Myocyte (in vitro differentiated cells): ENCODE measurements around the gene TJAP1. TPM values are rescaled to one million over a fixed set of nuclear protein-coding genes. Genes with fewer than 3 reads are reported as not detected.
A peak's percentile ranks its signal among the peaks of the same experiment; 100 is the strongest.
"Not testable (repeated sequence)": the region's sequence is repeated elsewhere in the genome, so short reads cannot be mapped to it uniquely, and the experiment has no call there.

ENCODE experiments used
- DNase-seq: peaks from one replicate; pipeline ENCODE4 v3.0.0-alpha.2; 2012; ENCODE audit warnings: low read depth
- microRNA-seq: library from miRNA; unstranded; fragments of <30 nt; microRNA quantifications from one replicate; pipeline ENCODE4, GENCODE V29; 2016
- total RNA-seq: library from RNA; depleted of rRNA; stranded (reverse); fragments of >200 nt; gene quantifications from 2 replicates; pipeline ENCODE4 v1.2.3, GENCODE V29; 2014

Gene TJAP1
- total RNA-seq, 1 donor from 2014 or later, result 26.7 TPM

GRCh38 chr6:43524483-43524961 is 47.2 kb downstream of the TJAP1 start:
- DNase-seq, result no peak

- DNase-seq, result peak; percentile 38
These were observed 54.8 kb downstream of the TJAP1 start for GRCh38 chr6:43532201-43532600.

GRCh38 chr6:43538986-43539385 is 61.6 kb downstream of the TJAP1 start:
- not testable (repeated sequence) for DNase-seq

DNA sequence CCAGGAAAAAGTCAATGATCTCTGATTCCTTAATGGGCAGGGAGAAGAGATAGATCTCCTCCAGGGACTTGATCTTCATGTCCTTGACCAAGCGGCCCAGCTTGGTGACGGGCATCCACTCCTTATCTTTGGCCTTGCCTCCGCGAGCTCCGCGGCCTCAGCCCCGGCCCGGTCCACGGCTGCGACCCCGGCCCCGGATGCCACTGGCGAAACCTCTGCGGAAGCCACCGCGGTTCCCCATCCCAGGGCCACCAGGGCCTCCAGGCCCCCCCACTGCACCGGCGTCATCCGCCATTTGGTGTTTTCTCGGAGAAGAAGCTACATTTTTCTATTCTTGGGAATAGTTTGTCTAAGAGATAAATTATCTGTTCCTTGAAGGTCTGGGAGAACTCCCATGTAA is 62.0 kb downstream of the TJAP1 start:
- DNase-seq, result not testable (repeated sequence)

DNA sequence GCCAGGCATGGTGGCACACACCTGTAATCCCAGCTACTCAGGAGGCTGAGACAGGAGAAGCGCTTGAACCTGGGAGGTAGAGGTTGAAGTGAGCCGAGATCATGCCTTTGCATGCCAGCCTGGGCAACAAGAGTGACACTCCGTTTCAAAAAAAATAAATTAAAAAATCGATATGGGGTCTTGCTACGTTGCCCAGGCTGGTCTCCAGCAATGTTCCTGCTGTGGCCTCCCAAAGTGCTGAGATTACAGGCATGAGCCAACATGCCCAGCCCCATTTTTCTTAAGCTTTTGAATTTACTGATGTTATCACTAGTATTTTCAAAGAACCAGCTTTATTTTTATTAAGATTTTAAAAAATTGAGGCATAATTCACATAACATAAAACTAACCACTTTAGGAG is 63.1 kb downstream of the TJAP1 start:
- no peak for DNase-seq

DNA sequence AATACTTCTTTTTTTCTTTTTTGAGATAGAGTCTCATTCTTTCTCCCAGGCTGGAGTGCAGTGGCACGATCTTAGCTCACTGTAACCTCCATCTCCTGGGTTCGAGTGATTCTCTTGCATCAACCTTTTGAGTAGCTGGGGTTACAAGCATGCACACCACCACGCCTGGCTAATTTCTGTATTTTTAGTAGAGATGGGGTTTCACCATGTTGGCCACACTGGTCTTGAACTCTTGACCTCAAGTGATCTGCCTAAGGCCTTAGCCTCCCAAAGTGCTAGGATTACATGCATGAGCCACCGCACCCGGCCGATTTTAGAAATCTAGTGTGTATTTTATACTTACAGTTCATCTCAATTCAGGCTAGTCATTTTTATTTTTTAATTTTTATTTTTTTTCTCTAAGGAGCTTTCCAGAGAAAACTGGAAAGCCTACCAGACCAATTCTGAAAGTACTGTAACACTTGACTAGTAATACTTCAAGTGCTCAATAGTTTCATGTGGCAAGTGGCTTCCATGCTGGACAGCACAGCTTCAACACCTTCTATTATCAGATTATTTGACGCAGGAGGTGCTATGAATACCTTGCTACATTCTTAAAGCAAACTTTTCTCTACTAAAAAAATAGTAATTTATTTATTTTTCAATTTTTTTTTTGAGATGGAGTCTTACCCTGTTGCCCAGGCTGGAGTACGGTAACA is 64.6 kb downstream of the TJAP1 start:
- DNase-seq, result no peak

GRCh38 chr6:43544461-43544860 is 67.1 kb downstream of the TJAP1 start:
- peak; percentile 58 for DNase-seq

DNA sequence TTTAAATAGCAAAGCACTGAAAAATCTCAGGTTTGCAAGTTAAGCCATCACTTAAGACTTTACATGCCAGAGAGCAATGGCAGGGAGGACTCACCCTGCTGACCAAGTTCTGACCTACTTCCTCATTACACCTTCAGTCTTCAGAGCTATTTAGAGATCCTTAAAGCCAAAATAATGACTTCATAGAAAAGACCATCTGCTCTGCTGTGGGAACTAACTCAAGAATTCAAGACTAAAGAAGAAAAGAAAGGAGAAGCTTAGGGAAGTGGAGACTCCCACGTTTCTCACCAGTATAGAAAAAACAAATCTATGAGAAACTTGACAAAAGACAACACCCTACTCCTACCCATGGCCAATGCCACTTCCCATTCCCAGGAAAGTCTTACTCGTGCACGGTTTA is 69.9 kb downstream of the TJAP1 start:
- DNase-seq, result peak; percentile 4

Small RNA genes within 50 kb of the gene (microRNA-seq; reads per million reads assigned to microRNA genes)
- gene MIR6780B, result not detected

Other genes with a start within 250 kb of the TJAP1 start
- 63.6 and 109 TPM in 2 replicates for gene DNPH1, start 248.1 kb upstream of the TJAP1 start, total RNA-seq
- gene TTBK1, start 234.1 kb upstream of the TJAP1 start, total RNA-seq, result not detected in 2 replicates
- gene SLC22A7, start 179.3 kb upstream of the TJAP1 start, total RNA-seq, result not detected in 2 replicates
- gene CRIP3, start 168.7 kb upstream of the TJAP1 start, total RNA-seq, result 0.78 TPM in 1 of 2 replicates, not detected in the other
- 14.4 and 14.9 TPM in 2 replicates for gene ZNF318, start 107.9 kb upstream of the TJAP1 start, total RNA-seq
- 10.5 and 11.6 TPM in 2 replicates for gene ABCC10, start 50.0 kb upstream of the TJAP1 start, total RNA-seq
- gene DLK2, start 22.0 kb upstream of the TJAP1 start, total RNA-seq, result 3.3 and 6.2 TPM in 2 replicates
- 1.6 and 2.0 TPM in 2 replicates for gene LRRC73, start 32.8 kb downstream of the TJAP1 start, total RNA-seq
- 199 and 250 TPM in 2 replicates for gene YIPF3, start 39.4 kb downstream of the TJAP1 start, total RNA-seq
- 23.5 and 26.5 TPM in 2 replicates for gene POLR1C, start 39.5 kb downstream of the TJAP1 start, total RNA-seq
- gene XPO5, start 98.5 kb downstream of the TJAP1 start, total RNA-seq, result 33.4 and 34.1 TPM in 2 replicates
- 21.8 and 26.7 TPM in 2 replicates for gene POLH, start 98.6 kb downstream of the TJAP1 start, total RNA-seq
- 33.6 and 35.9 TPM in 2 replicates for gene GTPBP2, start 151.7 kb downstream of the TJAP1 start, total RNA-seq
- 18.1 and 35.3 TPM in 2 replicates for gene MAD2L1BP, start 158.3 kb downstream of the TJAP1 start, total RNA-seq
- gene RSPH9, start 167.5 kb downstream of the TJAP1 start, total RNA-seq, result not detected in 2 replicates
- gene MRPS18A, start 210.2 kb downstream of the TJAP1 start, total RNA-seq, result 33.5 and 38.8 TPM in 2 replicates